ENCODE data around the gene GPR158. TPM values are rescaled to one million over a fixed set of nuclear protein-coding genes. Genes with fewer than 3 reads are reported as not detected.

GPR158 gene
- total RNA-seq, 1 experiment from 2014 or later = 12.2 TPM

- CTCF ChIA-PET = no interaction called here
Measured at GRCh38 chr10:25633542-25633941, 458.7 kb downstream of the GPR158 start.

GRCh38 chr10:25639646-25640045 lies 464.8 kb downstream of the GPR158 start:
- H3K36me3 ChIP-seq (ENCODE audit: low read depth) = no peaks in the 10 kb centered on the region
- CTCF ChIA-PET = no interaction called here
- TF ChIP-seq CTCF (conservative IDR thresholded peaks at IDR 0.05) (no peak), EZH2 (IDR thresholded peaks at IDR 0.05; ENCODE audit: low read depth) (no peak)
- no peaks in the 10 kb centered on the region for H3K27me3 ChIP-seq (ENCODE audit: insufficient read depth, low read depth)
- H3F3A ChIP-seq (ENCODE audit: insufficient read depth, low read depth) = no peaks in the 10 kb centered on the region
- no peak overlapping the region for H3K4me3 ChIP-seq
- H3K4me1 ChIP-seq (replicated peaks; ENCODE audit: insufficient read depth) = no peaks in the 10 kb centered on the region
- no peaks in the 10 kb centered on the region for H3K9me2 ChIP-seq (ENCODE audit: insufficient read depth)
- H3K9me3 ChIP-seq (ENCODE audit: insufficient read depth, low read depth) = no peaks in the 10 kb centered on the region
- H3K27ac ChIP-seq = no peak overlapping the region
- POLR2A ChIA-PET (ENCODE audit: unreplicated experiment) = no interaction called here
- no peak for DNase-seq
- no peak overlapping the region for H2AFZ ChIP-seq
- BruUV-seq (replicated peaks) = no TSS peak
- H3K4me2 ChIP-seq = no peak overlapping the region
- intact Hi-C loops (cut with micrococcal nuclease; ENCODE audit: unreplicated experiment) = loop anchor here (2.0 kb wide), 1 partner anchor 527 kb away; no protein-coding TSS in a partner anchor
- no peaks in the 10 kb centered on the region for H4K20me1 ChIP-seq (ENCODE audit: insufficient read depth)
- H3K79me2 ChIP-seq (ENCODE audit: low read depth) = no peaks in the 10 kb centered on the region

More at GRCh38 chr10:25633542-25633941, 458.7 kb downstream of the GPR158 start:
- no peaks in the 10 kb centered on the region for H4K20me1 ChIP-seq (ENCODE audit: insufficient read depth)
- no peak for TF ChIP-seq CTCF (conservative IDR thresholded peaks at IDR 0.05)
- no peak for TF ChIP-seq EZH2 (IDR thresholded peaks at IDR 0.05; ENCODE audit: low read depth)
- no peaks in the 10 kb centered on the region for H3K9me2 ChIP-seq (ENCODE audit: insufficient read depth)
- no peak overlapping the region for H3K27ac ChIP-seq
- H3K4me1 ChIP-seq (replicated peaks; ENCODE audit: insufficient read depth) = no peaks in the 10 kb centered on the region
- H3K27me3 ChIP-seq (ENCODE audit: insufficient read depth, low read depth) = no peaks in the 10 kb centered on the region
- H3K9me3 ChIP-seq (ENCODE audit: insufficient read depth, low read depth) = no peaks in the 10 kb centered on the region
- BruUV-seq (replicated peaks) = no TSS peak
- H3F3A ChIP-seq (ENCODE audit: insufficient read depth, low read depth) = no peaks in the 10 kb centered on the region
- no peak overlapping the region for H3K4me3 ChIP-seq
- no peak for DNase-seq
- H3K4me2 ChIP-seq = no peak overlapping the region
- no peak overlapping the region for H2AFZ ChIP-seq
- H3K79me2 ChIP-seq (ENCODE audit: low read depth) = no peaks in the 10 kb centered on the region
- no peaks in the 10 kb centered on the region for H3K36me3 ChIP-seq (ENCODE audit: low read depth)
- intact Hi-C loops (cut with micrococcal nuclease; ENCODE audit: unreplicated experiment) = no loop called here
- POLR2A ChIA-PET (ENCODE audit: unreplicated experiment) = no interaction called here

DNA sequence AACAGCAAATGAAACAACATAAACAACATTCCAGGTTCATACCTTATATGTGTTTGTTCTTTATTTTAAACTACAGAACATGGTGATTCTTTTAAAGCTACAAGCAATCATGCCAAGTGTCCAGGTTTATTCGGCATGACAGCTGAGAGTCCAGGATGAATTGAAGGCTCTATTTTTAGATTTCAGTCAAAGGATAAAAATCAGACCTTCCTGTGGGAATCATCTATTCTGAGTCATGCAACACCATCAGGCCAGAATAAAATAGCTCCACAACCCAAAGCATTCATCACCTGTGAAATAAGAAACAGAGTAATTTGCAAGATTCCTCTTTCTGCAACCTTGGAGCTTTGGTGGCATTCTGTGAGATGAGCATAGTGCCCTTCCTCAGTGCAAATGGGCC lies 466.8 kb downstream of the GPR158 start:
- Histone ChIP-seq H2AFZ (no peak overlapping the region), H3K4me2 (no peak overlapping the region), H3K9me2 (ENCODE audit: insufficient read depth) (no peaks in the 10 kb centered on the region), H3K27me3 (ENCODE audit: insufficient read depth, low read depth) (no peaks in the 10 kb centered on the region), H3K4me1 (replicated peaks; ENCODE audit: insufficient read depth) (no peaks in the 10 kb centered on the region), H3K4me3 (no peak overlapping the region), H3K27ac (no peak overlapping the region), H4K20me1 (ENCODE audit: insufficient read depth) (no peaks in the 10 kb centered on the region), H3F3A (ENCODE audit: insufficient read depth, low read depth) (no peaks in the 10 kb centered on the region), H3K79me2 (ENCODE audit: low read depth) (no peaks in the 10 kb centered on the region), H3K9me3 (ENCODE audit: insufficient read depth, low read depth) (no peaks in the 10 kb centered on the region), H3K36me3 (ENCODE audit: low read depth) (no peaks in the 10 kb centered on the region)
- ChIA-PET POLR2A (ENCODE audit: unreplicated experiment) (no interaction called here), CTCF (no interaction called here)
- no peak for DNase-seq
- intact Hi-C loops (cut with micrococcal nuclease; ENCODE audit: unreplicated experiment) = no loop called here
- no peak for TF ChIP-seq EZH2 (IDR thresholded peaks at IDR 0.05; ENCODE audit: low read depth)
- no peak for TF ChIP-seq CTCF (conservative IDR thresholded peaks at IDR 0.05)
- BruUV-seq (replicated peaks) = no TSS peak
